ENCODE results near the gene ZNF649.

The ZNF649 gene

GRCh38 chr19:51887522-51888498, 17.0 kb downstream of the ZNF649 start, which contains the start of gene ZNF577:
Gene ZNF577 (minus strand): TSS chr19:51887951. CDS start chr19:51880382, 7,569 bp downstream.
- DNase-seq (ENCODE audit: low read depth): peak; percentile 84

- no peak for DNase-seq (ENCODE audit: low read depth)
Observed at GRCh38 chr19:51884713-51885112, 20.1 kb downstream of the ZNF649 start.

- DNase-seq (ENCODE audit: low read depth): no peak
Observed at GRCh38 chr19:51882518-51882917, 22.3 kb downstream of the ZNF649 start.

- DNase-seq (ENCODE audit: low read depth): no peak
Observed at GRCh38 chr19:51873097-51873496, 31.7 kb downstream of the ZNF649 start.

GRCh38 chr19:51861870-51862622, 42.8 kb downstream of the ZNF649 start:
- DNase-seq (ENCODE audit: low read depth): no peak

Measured in GM04504 (cell line).